GM12891 (cell line): ENCODE data around the gene EIF4G3.

Experiments used
- POLR2A ChIP-seq: IDR thresholded peaks from 2 replicates; pipeline ENCODE4 v1.6.1; 2011; ENCODE audit warnings: low read depth, low read length, control low read depth
- POLR2AphosphoS5 ChIP-seq: IDR thresholded peaks from 2 replicates; pipeline ENCODE4 v1.6.1; 2011; ENCODE audit warnings: low read depth, low read length, control low read depth
- POU2F2 ChIP-seq: IDR thresholded peaks from 2 replicates; pipeline ENCODE4 v1.6.1; 2011; ENCODE audit warnings: low read depth, mild to moderate bottlenecking, control low read depth, low read length, moderate library complexity
- SPI1 ChIP-seq: IDR thresholded peaks from 2 replicates; pipeline ENCODE4 v1.6.1; 2011; ENCODE audit warnings: low read depth, low read length, control low read depth
- TAF1 ChIP-seq: IDR thresholded peaks from 2 replicates; pipeline ENCODE4 v1.6.1; 2011; ENCODE audit warnings: low read depth, low read length, control low read depth

DNA sequence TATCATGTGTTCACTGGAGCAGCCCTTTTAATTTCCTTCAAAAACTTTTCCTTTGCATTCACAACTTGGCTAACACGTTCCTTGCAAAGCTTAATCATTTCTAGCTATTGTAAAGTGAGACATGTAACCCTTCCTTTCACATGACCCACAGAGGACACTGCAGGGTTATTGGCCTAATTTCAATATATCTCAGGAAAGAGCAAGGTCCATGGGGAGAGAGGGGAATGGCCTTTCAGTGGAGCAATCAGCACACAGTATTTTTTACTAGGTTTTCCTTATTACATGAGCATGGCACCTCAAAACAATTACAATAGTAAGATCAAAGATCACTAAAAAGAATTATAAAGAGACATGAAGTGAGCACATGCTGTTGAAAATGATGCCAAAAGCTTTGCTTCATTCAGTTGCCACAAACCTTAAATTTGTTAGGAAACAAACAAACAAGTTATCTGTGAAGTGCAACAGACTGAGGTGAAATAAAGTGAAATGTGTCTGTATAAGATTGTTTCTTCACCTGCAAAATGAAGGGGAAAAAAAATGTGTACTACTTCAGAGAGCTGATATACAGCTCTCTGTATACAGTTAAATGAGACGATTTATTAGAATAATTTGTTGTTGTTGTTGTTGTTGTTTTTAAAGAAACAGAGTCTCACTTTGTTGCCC is 61.5 kb downstream of the EIF4G3 start:
- TF ChIP-seq POLR2A = no peak
- TF ChIP-seq POLR2AphosphoS5 = no peak
- TF ChIP-seq TAF1 = no peak
- no peak for TF ChIP-seq SPI1
- TF ChIP-seq POU2F2 = no peak
